Fibroblast of skin of scalp (primary cell): ENCODE results near the gene NR2F6.

Source experiments
- DNase-seq: peaks from one replicate; pipeline ENCODE4 v3.0.0-alpha.2; 2013

Gene NR2F6

DNA sequence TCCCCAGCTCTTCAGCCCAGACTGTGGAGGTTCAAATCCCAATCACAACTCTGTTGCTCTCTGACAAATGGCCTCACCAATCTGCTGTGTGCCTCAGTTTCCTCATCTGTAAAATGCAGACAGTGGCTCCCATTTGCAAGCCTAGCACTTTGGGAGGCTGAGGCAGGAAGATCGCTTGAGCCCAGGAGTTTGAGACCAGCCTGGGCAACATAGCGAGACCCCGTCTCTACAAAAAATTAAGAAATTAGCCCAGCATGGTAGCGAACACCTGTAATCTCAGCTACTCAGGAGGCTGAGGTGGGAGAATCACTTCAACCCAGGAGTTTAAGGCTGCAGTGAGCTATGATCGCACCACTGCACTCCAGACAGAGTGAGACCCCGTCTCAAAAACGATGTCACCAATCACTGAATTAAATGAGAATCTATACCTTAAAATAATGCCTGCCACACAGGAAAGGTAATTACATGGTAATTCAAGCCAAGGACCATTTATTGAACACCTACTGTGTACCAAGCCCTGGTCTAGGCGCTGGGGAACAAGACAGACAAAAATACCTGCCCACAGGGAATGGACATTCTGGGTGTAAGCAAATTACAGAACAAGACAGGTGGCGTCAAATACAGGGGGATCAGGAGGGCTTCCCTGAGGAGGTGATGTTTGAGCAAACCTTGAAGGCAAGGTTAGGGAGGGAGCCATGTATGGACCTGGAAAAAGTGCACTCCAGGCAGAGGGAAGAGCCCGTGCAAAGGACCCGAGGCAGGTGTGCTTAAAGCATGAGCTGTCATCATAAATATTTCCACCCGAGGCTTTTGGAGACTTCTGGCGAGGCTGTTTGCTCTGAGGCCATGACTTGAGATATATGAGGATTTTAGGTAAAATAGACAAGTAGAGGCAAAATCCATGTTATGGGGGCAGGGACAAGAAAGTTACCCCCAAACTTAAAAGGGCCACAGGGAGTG, 7.7 kb downstream of the NR2F6 start:
- DNase-seq = no peak

- DNase-seq = no peak
Observed at GRCh38 chr19:17236811-17237543, 8.7 kb downstream of the NR2F6 start.

DNA sequence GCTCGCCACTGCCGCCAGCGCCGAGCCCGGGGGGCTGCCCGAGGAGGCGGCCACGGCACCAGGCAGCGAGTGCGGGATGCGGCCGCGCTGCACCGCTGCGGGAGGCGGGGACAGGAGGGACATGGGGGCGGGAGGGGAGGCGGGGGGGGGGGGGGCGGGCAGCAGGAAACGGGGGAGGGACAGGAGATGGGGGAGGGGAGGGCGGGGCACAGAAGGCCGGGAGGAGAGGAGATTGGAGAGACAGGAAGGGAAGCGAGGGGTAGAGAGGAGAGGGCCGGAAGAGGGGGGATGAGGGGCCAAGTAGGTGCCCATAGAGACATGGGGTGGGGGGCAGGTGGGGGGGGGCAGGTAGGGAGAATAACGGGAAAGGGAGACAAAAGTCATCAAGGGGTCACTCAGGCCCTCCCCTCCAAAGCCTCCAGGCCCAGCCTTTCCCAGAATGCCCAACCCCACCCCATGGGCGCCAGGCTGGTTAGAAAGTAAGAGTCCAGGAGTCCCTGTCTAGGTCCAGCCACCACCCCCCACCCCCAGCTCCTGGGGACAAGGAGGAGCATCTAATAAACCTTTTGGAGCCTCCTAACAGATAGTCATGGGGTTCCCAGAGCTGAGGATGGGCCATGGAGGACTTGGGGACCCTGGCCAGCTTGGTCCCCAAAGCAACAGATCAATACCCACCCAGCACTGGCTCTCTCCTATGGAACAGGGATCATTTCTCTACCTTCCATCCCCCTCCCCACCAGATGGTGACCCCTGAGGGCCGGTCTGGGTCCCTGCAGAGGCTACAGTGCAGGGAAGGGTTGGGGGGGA, 9.5 kb downstream of the NR2F6 start:
- DNase-seq = peak; percentile 61

DNA sequence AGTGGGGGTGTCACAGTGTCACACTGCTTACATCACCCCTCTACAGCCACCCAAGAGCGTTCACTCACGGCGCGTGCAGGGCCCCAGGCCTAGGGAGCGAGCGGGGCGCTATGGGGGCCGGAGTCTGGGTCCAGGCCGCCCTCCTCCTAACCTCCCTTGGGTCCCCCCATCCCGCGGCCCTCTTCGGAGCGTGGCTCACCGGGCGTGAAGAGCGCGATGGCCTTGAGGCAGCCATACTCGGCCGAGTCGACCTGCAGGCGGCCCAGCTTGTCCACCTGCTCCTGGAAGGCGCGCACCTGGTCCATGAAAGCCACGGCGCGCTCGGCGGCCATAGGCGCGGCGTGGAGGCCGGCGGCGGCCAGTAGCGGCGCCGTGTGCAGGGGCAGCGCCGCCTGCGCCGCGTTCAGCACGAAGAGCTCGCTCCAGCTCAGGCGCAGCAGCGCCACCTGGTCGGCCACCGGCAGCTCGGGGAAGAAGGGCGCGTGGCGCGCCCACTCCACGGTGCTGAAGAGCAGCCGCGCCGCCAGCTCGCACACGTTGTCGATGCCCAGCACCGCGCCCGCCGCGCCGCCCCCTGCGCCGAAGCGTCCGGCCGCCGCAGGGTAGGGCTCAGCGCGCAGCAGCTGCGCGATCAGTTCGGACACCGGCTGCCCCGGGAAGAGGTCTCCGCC, 10.3 kb downstream of the NR2F6 start:
- DNase-seq = peak; percentile 64

DNA sequence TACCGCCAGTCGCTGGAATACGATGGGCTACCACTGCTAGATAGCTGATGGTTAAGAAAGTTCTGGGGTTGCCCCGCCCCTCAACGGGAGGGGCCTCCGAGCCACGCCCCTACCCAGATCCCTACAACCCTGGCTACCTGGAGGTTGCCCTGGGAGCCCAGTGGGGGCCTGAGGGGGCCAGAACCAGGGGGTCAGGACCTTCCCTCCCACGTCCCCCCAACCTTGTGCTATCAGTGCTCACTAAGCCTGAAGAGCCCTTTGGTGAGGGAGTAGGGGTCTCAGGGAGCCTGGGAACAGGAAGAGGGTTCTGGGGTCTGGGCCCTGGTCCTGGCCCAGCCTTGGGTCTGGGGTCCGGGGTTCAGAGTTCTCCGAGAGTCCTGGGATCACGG, 10.8 kb downstream of the NR2F6 start:
- peak; percentile 46 for DNase-seq

DNA sequence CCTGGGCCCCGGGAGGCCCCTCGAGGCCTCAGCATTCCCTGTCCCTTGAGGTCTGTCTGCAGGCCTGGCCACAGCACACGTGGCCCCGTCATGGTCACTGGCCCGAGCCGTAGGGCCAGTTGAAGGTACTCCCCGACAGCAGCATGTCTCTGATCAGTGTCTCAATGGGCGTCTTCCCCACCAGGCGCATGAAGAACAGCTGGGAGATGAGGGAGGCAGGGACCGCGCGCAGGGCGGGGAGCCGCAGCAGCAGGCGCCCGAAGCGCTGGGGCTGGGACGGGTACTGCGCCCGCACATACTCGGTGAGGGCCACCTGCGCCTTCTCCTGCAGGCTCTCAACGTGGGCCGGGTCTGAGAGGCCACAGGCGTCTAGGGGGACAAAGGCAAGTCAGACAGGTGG, 13.5 kb downstream of the NR2F6 start:
- DNase-seq = no peak

- no peak for DNase-seq
Observed at GRCh38 chr19:17229890-17230289, 15.8 kb downstream of the NR2F6 start.

GRCh38 chr19:17227798-17228367, 17.8 kb downstream of the NR2F6 start:
- no peak for DNase-seq

DNA sequence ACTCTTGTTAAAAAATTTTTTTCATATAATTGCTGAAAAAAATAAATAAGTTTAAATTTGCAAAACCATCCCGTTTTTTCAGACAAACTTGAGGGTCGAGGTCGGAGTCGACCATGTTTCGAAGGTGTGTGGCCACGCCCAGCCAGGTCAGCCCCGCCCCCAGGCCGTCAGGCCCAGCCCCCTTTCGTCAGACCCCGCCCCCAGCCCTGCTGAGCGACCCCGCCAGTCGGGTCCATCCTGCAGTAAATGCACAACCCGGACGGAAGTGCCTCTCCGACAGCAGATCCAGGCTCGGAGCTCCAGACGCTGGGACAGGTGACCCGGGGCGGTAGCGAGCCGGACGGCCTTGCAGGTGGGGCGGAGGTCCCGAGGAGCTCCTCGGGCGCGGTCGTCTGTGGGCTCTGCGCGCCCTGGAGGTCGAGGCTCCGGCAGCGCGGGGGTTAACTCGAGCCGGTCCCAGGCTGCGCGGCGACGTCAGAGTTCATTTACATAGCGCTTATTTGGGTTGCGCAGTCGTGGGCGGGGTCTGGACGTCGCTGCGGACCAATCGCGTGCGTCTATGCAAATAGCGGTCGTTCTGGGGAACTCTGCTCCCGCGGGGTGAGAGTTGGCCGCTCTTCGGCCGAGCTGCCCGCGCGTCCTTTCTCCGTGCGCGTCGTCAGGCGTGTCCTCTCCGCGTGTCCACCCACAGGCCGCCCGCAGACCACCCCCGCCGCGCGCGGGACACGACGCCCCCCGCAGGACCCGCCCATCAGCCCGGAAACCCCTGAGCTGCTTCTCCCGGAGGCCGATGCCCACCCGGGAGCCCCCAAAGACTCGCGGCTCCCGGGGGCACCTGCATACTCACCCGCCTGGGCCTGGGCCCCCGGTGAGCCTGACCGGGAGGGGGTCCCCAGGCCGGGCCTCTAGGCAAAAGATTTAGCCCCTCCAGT, 19.5 kb downstream of the NR2F6 start, which contains the start of gene OCEL1:
Gene OCEL1 (plus strand): TSS at position 225 of the 932 bp plus-strand sequence. CDS start 22 bp downstream, at position 247.
- DNase-seq = peak; percentile 97

- no peak for DNase-seq
Observed at GRCh38 chr19:17225053-17225452, 20.7 kb downstream of the NR2F6 start.

DNA sequence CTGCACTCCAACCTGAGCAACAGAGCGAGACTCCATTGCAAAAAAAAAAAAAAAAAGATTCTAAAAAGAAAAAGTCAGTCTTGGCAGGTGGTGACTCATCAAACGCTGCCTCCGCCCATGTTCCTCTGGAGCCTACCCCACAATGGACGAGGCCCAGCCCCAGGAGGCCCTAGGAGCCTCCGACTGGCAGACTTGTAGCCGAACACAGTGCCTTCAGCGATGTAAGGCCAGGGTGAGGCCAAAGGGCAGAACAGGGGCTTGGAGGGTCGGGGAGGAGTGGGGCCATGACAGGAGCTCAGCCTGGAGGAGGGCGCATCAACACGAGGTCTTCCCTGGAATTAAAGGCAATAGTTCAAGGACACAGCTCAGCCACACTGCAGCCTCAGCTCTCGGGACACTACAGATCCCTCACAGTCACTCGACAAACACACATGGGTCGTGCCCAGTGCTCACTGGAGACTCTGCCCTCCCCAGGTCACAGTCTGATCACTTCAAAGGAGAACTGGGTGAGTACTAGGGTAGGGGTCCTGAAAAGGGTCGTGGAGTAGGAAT, 25.4 kb downstream of the NR2F6 start:
- peak; percentile 72 for DNase-seq

- DNase-seq = no peak
Observed at GRCh38 chr19:17219286-17219685, 26.4 kb downstream of the NR2F6 start.

GRCh38 chr19:17216058-17216670, 29.6 kb downstream of the NR2F6 start:
- DNase-seq = no peak

- peak; percentile 93 for DNase-seq
Observed at GRCh38 chr19:17215127-17215971, 30.4 kb downstream of the NR2F6 start, which contains the start of gene USE1. USE1 (plus strand) TSS chr19:17215357; CDS start chr19:17215406, 49 bp downstream.

DNA sequence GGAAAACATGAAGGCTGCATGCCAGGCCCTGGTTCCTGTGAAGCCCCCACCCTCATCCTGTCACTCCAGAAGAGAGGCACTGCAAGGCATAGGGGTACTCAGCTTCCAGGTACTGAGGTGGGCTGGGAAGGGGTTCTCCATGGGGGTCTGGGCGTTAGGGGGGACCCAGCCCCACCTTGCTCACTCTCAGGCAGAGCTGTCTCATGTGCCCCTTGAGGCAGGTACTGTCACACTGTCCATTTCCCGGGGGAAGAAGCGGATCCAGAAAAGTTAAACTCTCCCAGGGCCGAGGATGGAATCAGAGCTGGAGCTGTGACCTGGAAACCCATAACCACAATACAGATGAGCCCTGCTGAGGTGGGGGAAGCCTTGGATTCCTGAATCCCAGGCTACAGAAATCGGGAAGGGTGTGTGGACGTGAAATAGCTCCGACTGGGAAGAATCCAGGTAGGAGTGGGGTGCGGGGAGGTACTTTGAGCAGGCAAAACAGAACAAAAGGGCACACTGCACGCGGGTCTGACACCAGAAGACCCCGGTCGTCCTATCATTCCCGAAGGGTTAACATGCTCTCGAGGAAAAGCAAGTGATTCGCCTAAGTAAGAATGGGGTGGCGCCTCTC, 31.1 kb downstream of the NR2F6 start:
- DNase-seq = no peak

- DNase-seq = no peak
Observed at GRCh38 chr19:17213334-17213733, 32.4 kb downstream of the NR2F6 start.

GRCh38 chr19:17211547-17212446, 33.9 kb downstream of the NR2F6 start:
- no peak for DNase-seq
